ENCODE data around the gene AFG3L2.

Gene AFG3L2

GRCh38 chr18:12409469-12409868 lies 32.4 kb upstream of the AFG3L2 start:
- H3K27me3 ChIP-seq: no peaks in the 10 kb centered on the region
- no peaks in the 10 kb centered on the region for H3K9me3 ChIP-seq
- no peak overlapping the region for H3K4me3 ChIP-seq (ENCODE audit: low read depth, low read length)
- H3K36me3 ChIP-seq: no peaks in the 10 kb centered on the region
- no peaks in the 10 kb centered on the region for H3K4me1 ChIP-seq
- DNase-seq: no peak
- no peak for TF ChIP-seq CTCF (IDR thresholded peaks at IDR 0.05; ENCODE audit: low read depth, low read length)

GRCh38 chr18:12408247-12408869 lies 31.3 kb upstream of the AFG3L2 start:
- Histone ChIP-seq H3K4me3 (ENCODE audit: low read depth, low read length) (peak overlapping the region; percentile 74), H3K27me3 (no peaks in the 10 kb centered on the region), H3K9me3 (no peaks in the 10 kb centered on the region), H3K4me1 (no peaks in the 10 kb centered on the region), H3K36me3 (no peaks in the 10 kb centered on the region)
- no peak for TF ChIP-seq CTCF (IDR thresholded peaks at IDR 0.05; ENCODE audit: low read depth, low read length)
- DNase-seq: no peak

- H3K9me3 ChIP-seq: no peaks in the 10 kb centered on the region
- H3K36me3 ChIP-seq: no peaks in the 10 kb centered on the region
- no peaks in the 10 kb centered on the region for H3K4me1 ChIP-seq
- H3K4me3 ChIP-seq (ENCODE audit: low read depth, low read length): no peak overlapping the region
- no peak for TF ChIP-seq CTCF (IDR thresholded peaks at IDR 0.05; ENCODE audit: low read depth, low read length)
- no peaks in the 10 kb centered on the region for H3K27me3 ChIP-seq
- no peak for DNase-seq
Observed at GRCh38 chr18:12406371-12407111, 29.5 kb upstream of the AFG3L2 start.

- Histone ChIP-seq H3K9me3 (no peaks in the 10 kb centered on the region), H3K4me3 (ENCODE audit: low read depth, low read length) (no peak overlapping the region), H3K27me3 (no peaks in the 10 kb centered on the region), H3K36me3 (no peaks in the 10 kb centered on the region), H3K4me1 (no peaks in the 10 kb centered on the region)
- no peak for DNase-seq
- TF ChIP-seq CTCF (IDR thresholded peaks at IDR 0.05; ENCODE audit: low read depth, low read length): no peak
Observed at GRCh38 chr18:12405066-12405465, 28.0 kb upstream of the AFG3L2 start.

GRCh38 chr18:12403601-12404506 lies 26.8 kb upstream of the AFG3L2 start:
- Histone ChIP-seq H3K36me3 (no peaks in the 10 kb centered on the region), H3K27me3 (no peaks in the 10 kb centered on the region), H3K4me3 (ENCODE audit: low read depth, low read length) (no peak overlapping the region), H3K4me1 (no peaks in the 10 kb centered on the region), H3K9me3 (no peaks in the 10 kb centered on the region)
- no peak for DNase-seq
- TF ChIP-seq CTCF (IDR thresholded peaks at IDR 0.05; ENCODE audit: low read depth, low read length): no peak

Measured in BE2C (cell line).